Loucy (cell line): Measurements from ENCODE around the gene EXOSC7.

ENCODE experiments used
- H2AFZ ChIP-seq: fragments of 200-600 bp; sonication (generic); 2 replicates; pipeline ENCODE4 v1.6.0; 2016; ENCODE audit warnings: antibody characterized with exemption, mild to moderate bottlenecking, low read length, moderate library complexity
- H3F3A ChIP-seq: fragments of 200-600 bp; 2 replicates; pipeline ENCODE4 v1.6.0; 2016; ENCODE audit warnings: antibody characterized with exemption, low read depth, mild to moderate bottlenecking
- H3K27me3 ChIP-seq: fragments of 200-600 bp; sonication (generic); 2 replicates; pipeline ENCODE4 v1.6.1; 2014; ENCODE audit warnings: low read length, mild to moderate bottlenecking; ENCODE audit not compliant: insufficient read depth, poor library complexity, severe bottlenecking
- H3K36me3 ChIP-seq: fragments of 200-600 bp; sonication (generic); 2 replicates; pipeline ENCODE4 v1.6.1; 2016; ENCODE audit warnings: low read length; ENCODE audit not compliant: insufficient read depth
- H3K4me1 ChIP-seq: fragments of 200-600 bp; sonication (generic); 2 replicates; pipeline ENCODE4 v1.5.1; 2014; ENCODE audit warnings: low read length, mild to moderate bottlenecking; ENCODE audit not compliant: insufficient read depth, poor library complexity, severe bottlenecking
- H3K4me2 ChIP-seq: fragments of 200-600 bp; sonication (generic); 2 replicates; pipeline ENCODE4 v1.6.0; 2014; ENCODE audit warnings: antibody characterized with exemption, low read length, low read depth, mild to moderate bottlenecking; ENCODE audit not compliant: poor library complexity, severe bottlenecking
- H3K4me3 ChIP-seq: fragments of 200-600 bp; sonication (generic); 2 replicates; pipeline ENCODE4 v1.5.1; 2014; ENCODE audit warnings: low read length, mild to moderate bottlenecking, mixed read lengths; ENCODE audit not compliant: poor library complexity, severe bottlenecking
- H3K79me2 ChIP-seq: fragments of 200-600 bp; sonication (generic); 2 replicates; pipeline ENCODE4 v1.6.1; 2014; ENCODE audit warnings: low read length; ENCODE audit not compliant: insufficient read depth
- H3K9ac ChIP-seq: fragments of 200-600 bp; sonication (generic); 2 replicates; pipeline ENCODE4 v1.6.0; 2014; ENCODE audit warnings: mild to moderate bottlenecking, low read depth, low read length, moderate library complexity; ENCODE audit not compliant: poor library complexity, severe bottlenecking
- H3K9me2 ChIP-seq: fragments of 200-600 bp; sonication (generic); replicated peaks from 2 replicates; pipeline ENCODE4 v1.6.1; 2016; ENCODE audit warnings: low read depth, low read length, mixed read lengths
- H3K9me3 ChIP-seq: fragments of 200-600 bp; sonication (generic); 2 replicates; pipeline ENCODE4 v1.6.1; 2014; ENCODE audit warnings: mild to moderate bottlenecking, antibody characterized with exemption, low read length, low read depth; ENCODE audit not compliant: insufficient read depth
- H4K20me1 ChIP-seq: fragments of 200-600 bp; sonication (generic); 2 replicates; pipeline ENCODE4 v1.6.0; 2014; ENCODE audit warnings: antibody characterized with exemption, low read length, mild to moderate bottlenecking; ENCODE audit not compliant: insufficient read depth, poor library complexity, severe bottlenecking
- CTCF ChIP-seq: fragments of 200-600 bp; sonication (generic); conservative IDR thresholded peaks from 2 replicates; pipeline ENCODE4 v1.5.1; 2014; ENCODE audit warnings: mild to moderate bottlenecking, antibody characterized with exemption, low read length
- EZH2phosphoT487 ChIP-seq: fragments of 200-600 bp; IDR thresholded peaks from 2 replicates; pipeline ENCODE4 v1.6.1; 2018; ENCODE audit warnings: antibody characterized with exemption, mild to moderate bottlenecking, moderate library complexity, borderline replicate concordance

The EXOSC7 gene

GRCh38 chr3:44996556-44996969, 20.5 kb downstream of the EXOSC7 start:
- Histone ChIP-seq H3K9me2 (no peaks in the 10 kb centered on the region), H3K4me3 (no peak overlapping the region), H3K9me3 (no peaks in the 10 kb centered on the region), H3K36me3 (peaks cover 82% of the 10 kb centered on the region), H3K4me2 (no peak overlapping the region), H3K27me3 (no peaks in the 10 kb centered on the region), H3K9ac (no peak overlapping the region), H3F3A (no peaks in the 10 kb centered on the region), H2AFZ (no peak overlapping the region), H3K4me1 (no peaks in the 10 kb centered on the region), H4K20me1 (peaks cover 9% of the 10 kb centered on the region), H3K79me2 (peaks cover 13% of the 10 kb centered on the region; the same call in 1 of the 2 replicates)
- TF ChIP-seq CTCF (no peak), EZH2phosphoT487 (no peak)

DNA sequence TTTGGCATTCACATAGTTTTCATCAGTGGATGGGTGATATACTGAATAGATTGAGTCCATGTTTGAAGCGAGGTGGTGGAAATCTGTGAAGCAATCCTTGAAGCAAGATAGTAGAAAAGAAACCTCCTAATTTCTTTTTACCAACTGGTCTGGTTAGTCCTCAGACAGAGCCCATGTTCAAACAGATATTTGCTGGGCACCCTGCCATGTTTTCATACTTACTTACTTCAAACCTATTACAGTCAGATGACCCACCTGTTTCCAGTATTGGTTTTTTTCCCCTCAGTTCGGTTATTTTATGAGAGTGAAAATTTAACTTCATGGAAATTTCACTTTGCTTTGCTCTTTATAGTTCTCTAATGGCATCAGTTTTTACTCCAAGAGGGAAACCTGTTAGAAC, 23.7 kb downstream of the EXOSC7 start:
- TF ChIP-seq EZH2phosphoT487, result no peak
- TF ChIP-seq CTCF, result no peak
- H3K9ac ChIP-seq, result no peak overlapping the region
- no peaks in the 10 kb centered on the region for H3K9me2 ChIP-seq
- H3F3A ChIP-seq, result no peaks in the 10 kb centered on the region
- H3K27me3 ChIP-seq, result no peaks in the 10 kb centered on the region
- no peaks in the 10 kb centered on the region for H3K4me1 ChIP-seq
- no peaks in the 10 kb centered on the region for H3K79me2 ChIP-seq
- H3K36me3 ChIP-seq, result peaks cover 85% of the 10 kb centered on the region
- H3K9me3 ChIP-seq, result no peaks in the 10 kb centered on the region
- H3K4me2 ChIP-seq, result no peak overlapping the region
- H3K4me3 ChIP-seq, result no peak overlapping the region
- H4K20me1 ChIP-seq, result no peaks in the 10 kb centered on the region
- no peak overlapping the region for H2AFZ ChIP-seq

DNA sequence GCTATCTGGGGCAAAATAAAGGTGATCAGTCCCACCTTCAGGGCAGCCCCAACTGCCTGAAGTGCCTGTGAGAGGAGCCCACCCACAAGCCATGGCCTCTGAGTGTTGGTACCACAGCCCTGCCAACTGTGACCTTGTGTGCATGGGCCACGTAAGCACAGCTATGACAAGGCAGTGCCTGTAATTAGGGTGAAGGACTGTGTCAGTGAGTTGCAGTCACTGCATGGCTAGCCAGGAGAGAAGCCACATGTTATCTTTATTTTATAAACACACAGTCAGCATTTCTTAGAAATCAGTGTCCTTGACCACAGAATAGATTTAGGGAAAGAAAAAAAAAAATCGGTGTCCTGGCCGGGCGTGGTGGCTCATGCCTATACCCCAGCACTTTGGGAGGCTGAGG, 24.8 kb downstream of the EXOSC7 start:
- TF ChIP-seq EZH2phosphoT487 (no peak), CTCF (no peak)
- Histone ChIP-seq H3K4me1 (peaks cover 4% of the 10 kb centered on the region), H3K27me3 (no peaks in the 10 kb centered on the region), H3K4me2 (no peak overlapping the region), H3K36me3 (peaks cover 87% of the 10 kb centered on the region), H3K4me3 (no peak overlapping the region), H3F3A (no peaks in the 10 kb centered on the region), H2AFZ (no peak overlapping the region), H3K79me2 (no peaks in the 10 kb centered on the region), H3K9me3 (no peaks in the 10 kb centered on the region), H4K20me1 (no peaks in the 10 kb centered on the region), H3K9ac (no peak overlapping the region), H3K9me2 (no peaks in the 10 kb centered on the region)
